GM12892 (cell line): Measurements from ENCODE around the gene IRX2.

Experiments
- POLR2A ChIP-seq: IDR thresholded peaks from 2 replicates; pipeline ENCODE4 v1.6.1; 2011; ENCODE audit warnings: low read depth, low read length, control low read depth
- TAF1 ChIP-seq: IDR thresholded peaks from 2 replicates; pipeline ENCODE4 v1.6.1; 2011; ENCODE audit warnings: low read depth, mild to moderate bottlenecking, control low read depth, low read length, borderline replicate concordance

GRCh38 chr5:2724031-2724581 is 27.4 kb downstream of the IRX2 start:
- TF ChIP-seq TAF1 (no peak), POLR2A (no peak)
